Heart right ventricle (tissue), 16 donors: Measurements from ENCODE around the gene SHCBP1. TPM values are rescaled to one million over a fixed set of nuclear protein-coding genes. Genes with fewer than 3 reads are reported as not detected.

Experiments used
- ATAC-seq, 8 donors: fragments of 200-7000 bp; cut with Tn5 transposase; one replicate each; pipeline ENCODE4 v1.9.1; 2020; ENCODE audit warnings: mild to moderate bottlenecking in 8 of 8, moderate library complexity in 8 of 8, moderate number of reproducible peaks in 1 of 8
- DNase-seq, 2 donors: peaks; one replicate each; pipeline ENCODE4 v3.0.0-alpha.2; 2020
- H3K27ac ChIP-seq, 10 donors: fragments of 200-600 bp; sonication (generic) in 2 of 10; one replicate each; pipeline versions ENCODE4 v1.5.0 to v1.8.0; 2020 to 2022; ENCODE audit warnings: mild to moderate bottlenecking in 3 of 10
- H3K27me3 ChIP-seq, 7 donors: fragments of 200-600 bp; one replicate each; pipeline ENCODE4 v1.8.0; 2021 to 2022; ENCODE audit warnings: mild to moderate bottlenecking in 2 of 7
- H3K36me3 ChIP-seq, 9 donors: fragments of 200-600 bp; sonication (generic) in 1 of 9; one replicate each; pipeline versions ENCODE4 v1.5.0 to v1.8.0; 2020 to 2022; ENCODE audit warnings: mild to moderate bottlenecking in 2 of 9
- H3K4me1 ChIP-seq, 9 donors: fragments of 200-600 bp; sonication (generic) in 1 of 9; one replicate each; pipeline versions ENCODE4 v1.5.0 to v1.8.0; 2020 to 2022; ENCODE audit warnings: mild to moderate bottlenecking in 4 of 9
- H3K4me3 ChIP-seq, 10 donors: fragments of 200-600 bp; sonication (generic) in 2 of 10; one replicate each; pipeline versions ENCODE4 v1.5.0 to v1.8.0; 2020 to 2022; ENCODE audit warnings: mild to moderate bottlenecking in 7 of 10, moderate library complexity in 2 of 10
- H3K9me3 ChIP-seq, 11 donors: fragments of 200-600 bp in 10 of 11; sonication (generic) in 2 of 11; one replicate each; pipeline versions ENCODE4 v1.5.0 to v1.8.0; 2013 to 2022; ENCODE audit warnings: mild to moderate bottlenecking in 2 of 11, control low read depth in 1 of 11, moderate library complexity in 1 of 11
- WGBS, 2 donors: extraction: QIAGEN DNeasy Blood & Tissue Kit; methylation state at CpG; one replicate each; pipeline ENCODE4 v1.1.7; 2013; ENCODE audit warnings: inconsistent platforms in 1 of 2; 5-methylcytosine and 5-hydroxymethylcytosine counted together
- intact Hi-C, 10 donors: fragments of 100-400 bp; cut with DNase I; formaldehyde crosslinking; loops; one replicate each; pipeline versions ENCODE4 v1.11.1 to v1.14.2; 2022
- polyA plus RNA-seq, 2 donors: library from polyadenylated mRNA; stranded (reverse); fragments of 200-250 nt; gene quantifications; one replicate each; pipeline ENCODE4 v1.2.3, GENCODE V29; 2013
- total RNA-seq, 10 donors: library from RNA; stranded (reverse); fragmentation: NEBNext Ultra II Directional in 3 of 10; extraction: Animal tissue kit (Norgen Biotek cat#: 25700) in 3 of 10; gene quantifications; one replicate each; pipeline versions ENCODE4 v1.2.1 to v1.2.4, GENCODE V29; 2021 to 2023
- TF ChIP-seq, protein P1 (sequence below), 9 donors: fragments of 200-600 bp; sonication (generic) in 2 of 9; IDR thresholded peaks; one replicate each; pipeline versions ENCODE4 v1.5.0 to v1.8.0; 2021 to 2022; ENCODE audit warnings: antibody characterized with exemption in 9 of 9, mild to moderate bottlenecking in 5 of 9, moderate library complexity in 1 of 9
- donor health status: Arrhythmogenic right ventricular cardiomyopathy.
- donor health status: ischemic (EF 13 %, LVEDD 7.1; RV severe dilation, severe dysfunction).
- donor health status: healthy with polysubstance abuse.
- donor health status: DM: no; HTN: yes; CAD: no.
- donor health status: DM: no; HTN: no; CAD: no.
- donor health status: ischemic (EF 25% LVEDD 6.9; RV normal size, moderate dysfunction).
- donor health status: ischemic (EF 25% LVEDD 5.7; RV mildly dilated, moderate dysfunction).
- donor health status: healthy.
- donor health status: DM: yes; HTN: yes; CAD: no.
- donor health status: Ischemic cardiomyopathy.
- donor health status: ischemic (EF 35%, LVEDD 5.7; RV mildly dilated, moderate dysfunction).
- donor health status: nonischemic (EF 11% LVEDD 7.7; RV severe dilation, severe dysfunction).
- donor health status: DM: yes; HTN: yes; CAD: no.
- donor health status: PGD.
- donor health status: ischemic (EF 29% LVEDD 5.4; RV normal size, mild dysfunction).
- donor health status: nonischemic (EF 23%, LVEDD 6.1; RV moderate dilation, normal function).

The SHCBP1 gene
- total and polyA plus RNA-seq, 12 donors: 0.26 to 4.1 (median 0.84) TPM

DNA sequence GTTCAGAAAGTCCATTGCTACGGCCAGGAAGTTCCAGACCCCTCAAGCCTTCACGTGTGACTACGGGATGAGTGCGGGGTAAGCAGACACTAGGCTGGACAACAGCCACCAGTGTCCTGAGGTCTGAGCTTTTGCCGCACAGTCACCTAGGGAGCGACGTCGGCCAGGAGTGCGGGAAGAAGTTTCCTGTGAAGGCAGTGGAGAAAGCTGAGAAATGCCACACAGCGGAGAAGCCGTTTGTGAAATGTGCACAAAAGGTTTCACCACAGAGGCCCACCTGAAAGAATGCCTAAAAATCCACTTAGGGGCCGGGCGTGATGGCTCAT lies 47.4 kb downstream of the SHCBP1 start:
- no peaks in the 10 kb centered on the region for H3K4me1 ChIP-seq
- TF ChIP-seq, protein P1, sequence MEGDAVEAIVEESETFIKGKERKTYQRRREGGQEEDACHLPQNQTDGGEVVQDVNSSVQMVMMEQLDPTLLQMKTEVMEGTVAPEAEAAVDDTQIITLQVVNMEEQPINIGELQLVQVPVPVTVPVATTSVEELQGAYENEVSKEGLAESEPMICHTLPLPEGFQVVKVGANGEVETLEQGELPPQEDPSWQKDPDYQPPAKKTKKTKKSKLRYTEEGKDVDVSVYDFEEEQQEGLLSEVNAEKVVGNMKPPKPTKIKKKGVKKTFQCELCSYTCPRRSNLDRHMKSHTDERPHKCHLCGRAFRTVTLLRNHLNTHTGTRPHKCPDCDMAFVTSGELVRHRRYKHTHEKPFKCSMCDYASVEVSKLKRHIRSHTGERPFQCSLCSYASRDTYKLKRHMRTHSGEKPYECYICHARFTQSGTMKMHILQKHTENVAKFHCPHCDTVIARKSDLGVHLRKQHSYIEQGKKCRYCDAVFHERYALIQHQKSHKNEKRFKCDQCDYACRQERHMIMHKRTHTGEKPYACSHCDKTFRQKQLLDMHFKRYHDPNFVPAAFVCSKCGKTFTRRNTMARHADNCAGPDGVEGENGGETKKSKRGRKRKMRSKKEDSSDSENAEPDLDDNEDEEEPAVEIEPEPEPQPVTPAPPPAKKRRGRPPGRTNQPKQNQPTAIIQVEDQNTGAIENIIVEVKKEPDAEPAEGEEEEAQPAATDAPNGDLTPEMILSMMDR (IDR thresholded peaks at IDR 0.05): no peak
- H3K4me3 ChIP-seq: no peak overlapping the region
- 85 to 87% methylated on average over 13 of the region's 13 CpGs for WGBS, 2 donors
- intact Hi-C loops: no loop called here
- peaks cover 0 to 4% (median 0%) of the 10 kb centered on the region in 11 donors for H3K9me3 ChIP-seq
- DNase-seq (no peak), ATAC-seq (no peak)
- H3K27ac ChIP-seq: no peak overlapping the region
- H3K36me3 ChIP-seq: no peaks in the 10 kb centered on the region
- H3K27me3 ChIP-seq: peaks cover 0 to 8% (median 6%) of the 10 kb centered on the region in 7 donors

DNA sequence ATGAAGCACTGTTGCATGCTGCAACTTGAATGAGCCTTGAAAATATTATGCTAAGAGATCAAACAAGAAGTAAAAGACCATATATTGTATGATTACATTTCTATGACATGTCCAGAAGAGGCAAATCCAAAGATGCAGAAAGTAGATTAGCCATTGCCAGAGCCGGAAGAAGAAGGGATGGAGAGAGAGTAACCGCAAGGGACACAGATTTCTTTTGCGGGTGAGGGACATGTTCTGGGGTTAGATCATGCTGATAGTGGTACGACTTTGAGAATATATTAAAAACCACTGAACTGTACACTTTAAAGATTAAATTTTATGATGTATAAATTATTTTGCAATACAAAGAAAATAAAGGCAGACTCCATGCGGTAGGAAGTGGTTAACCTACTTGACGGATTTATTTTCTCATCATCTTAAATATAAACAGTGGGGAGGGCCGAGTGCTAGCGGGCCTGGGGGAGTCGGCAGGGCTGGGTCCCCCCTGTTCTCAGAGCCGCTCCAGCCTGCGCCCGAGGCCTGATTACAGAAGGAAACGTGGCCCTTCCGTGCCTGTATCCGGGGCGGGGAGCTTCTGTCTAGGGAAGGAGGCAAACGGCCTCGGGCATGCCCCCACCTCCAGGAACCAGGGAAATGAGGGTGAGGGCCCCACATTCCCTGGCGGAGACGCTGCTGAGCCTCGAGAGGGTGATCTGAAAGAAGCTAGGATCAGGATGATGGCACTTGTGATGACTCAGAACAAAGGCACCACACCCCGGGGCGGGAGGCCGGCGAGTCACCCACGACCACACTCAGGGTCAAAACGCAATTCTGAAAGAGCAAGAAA lies 48.0 kb downstream of the SHCBP1 start:
- Histone ChIP-seq H3K27ac (no peak overlapping the region), H3K9me3 (peaks cover 0 to 4% (median 0%) of the 10 kb centered on the region in 11 donors), H3K36me3 (no peaks in the 10 kb centered on the region), H3K4me1 (no peaks in the 10 kb centered on the region), H3K4me3 (no peak overlapping the region), H3K27me3 (peaks cover 0 to 11% (median 9%) of the 10 kb centered on the region in 7 donors)
- intact Hi-C loops: no loop called here
- no peak for ATAC-seq
- no peak for DNase-seq
- TF ChIP-seq, protein P1 (IDR thresholded peaks at IDR 0.05): no peak
- WGBS, 2 donors: 72 to 78% methylated on average over 27 of the region's 27 CpGs

DNA sequence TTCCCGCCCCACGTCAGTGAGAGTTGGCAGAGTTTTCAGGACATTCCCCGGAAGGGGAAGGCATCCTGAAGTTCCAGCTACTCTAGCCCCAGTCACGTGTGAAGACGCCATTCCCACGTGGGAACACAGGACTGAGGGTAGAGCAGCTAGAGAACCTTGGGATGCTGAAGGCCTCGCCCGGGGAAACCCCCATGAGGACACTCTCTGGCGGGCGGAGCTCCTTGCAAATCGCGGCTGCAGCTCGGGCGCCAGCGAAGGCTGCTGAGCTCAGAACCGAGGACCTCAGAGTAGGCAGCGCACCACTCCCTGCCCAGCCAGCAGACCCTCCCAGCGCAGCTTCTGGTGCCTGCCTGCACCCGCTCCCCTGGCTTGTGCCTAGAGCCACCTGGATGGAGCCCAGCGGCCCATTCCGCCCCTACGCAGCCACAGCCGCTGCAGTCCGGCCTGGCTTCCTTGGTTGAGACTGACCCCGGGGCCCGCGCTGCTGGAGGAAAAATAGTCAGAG lies 51.9 kb downstream of the SHCBP1 start:
- no peak overlapping the region for H3K27ac ChIP-seq
- no peaks in the 10 kb centered on the region for H3K36me3 ChIP-seq
- no peaks in the 10 kb centered on the region for H3K4me1 ChIP-seq
- TF ChIP-seq, protein P1 (IDR thresholded peaks at IDR 0.05): no peak
- 82 to 83% methylated on average over 27 of the region's 27 CpGs for WGBS, 2 donors
- H3K9me3 ChIP-seq: peaks cover 0 to 4% (median 0%) of the 10 kb centered on the region in 11 donors
- DNase-seq: no peak
- intact Hi-C loops: no loop called here
- no peak for ATAC-seq
- H3K4me3 ChIP-seq: no peak overlapping the region
- peaks cover 0 to 20% (median 9%) of the 10 kb centered on the region in 7 donors for H3K27me3 ChIP-seq

DNA sequence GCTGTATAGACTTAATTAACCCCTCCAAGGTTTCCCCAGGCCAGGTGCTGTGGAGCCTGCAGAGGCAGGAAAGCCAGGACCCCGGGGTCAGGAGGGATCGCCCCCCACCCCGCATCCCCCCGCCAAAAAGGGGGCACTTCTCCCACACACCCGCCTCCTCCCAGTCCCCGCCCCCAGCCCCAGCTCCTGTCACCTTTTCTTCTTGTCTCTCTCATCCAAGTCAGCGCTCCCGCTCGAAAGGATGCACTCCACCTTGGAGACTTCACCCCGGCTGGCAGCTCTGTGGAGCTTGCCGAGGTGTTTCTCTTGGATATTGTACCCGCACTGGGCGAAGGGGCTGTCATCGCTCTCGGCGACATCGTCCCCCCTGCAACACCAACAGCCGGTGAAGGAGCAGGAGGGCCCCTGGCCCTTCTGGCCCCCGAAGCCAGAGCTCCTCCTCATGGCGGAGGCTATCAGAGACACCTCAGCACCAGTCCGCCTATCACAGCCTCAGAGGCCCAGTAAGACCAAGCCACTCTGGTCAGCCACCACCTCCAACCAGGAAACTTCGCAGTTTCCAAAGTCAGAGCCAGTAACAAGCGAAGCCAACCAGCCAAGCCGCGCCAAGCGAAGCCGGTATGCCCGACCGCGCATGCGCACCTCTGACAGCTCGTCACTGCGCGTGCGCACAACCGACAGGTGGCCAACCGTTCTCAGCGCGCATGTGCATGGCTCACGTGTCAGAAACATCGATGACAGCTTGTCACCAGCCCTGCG lies 52.5 kb downstream of the SHCBP1 start:
- intact Hi-C loops: no loop called here

More for the DNA sequence above, 52.5 kb downstream of the SHCBP1 start:
- peaks cover 0 to 20% (median 9%) of the 10 kb centered on the region in 7 donors for H3K27me3 ChIP-seq
- TF ChIP-seq, protein P1 (IDR thresholded peaks at IDR 0.05): no peak
- no peaks in the 10 kb centered on the region for H3K4me1 ChIP-seq
- H3K4me3 ChIP-seq: no peak overlapping the region
- no peak overlapping the region for H3K27ac ChIP-seq
- WGBS, 2 donors: 67 to 76% methylated on average over 40 to 42 of the region's 42 CpGs
- H3K9me3 ChIP-seq: peaks cover 0 to 4% (median 0%) of the 10 kb centered on the region in 11 donors
- ATAC-seq (no peak), DNase-seq (no peak)
- H3K36me3 ChIP-seq: no peaks in the 10 kb centered on the region
